Activated CD4-positive, alpha-beta T cell treated with anti-CD3 and anti-CD28 coated beads, Interleukin-2, Interleukin-6, amounts not matched to agents 100 ng/mL and 50 ng/mL, durations not matched to agents 16 hours and 8 hours (primary cell): ENCODE data around the gene DIS3L2.
"Not testable (repeated sequence)": the region's sequence is repeated elsewhere in the genome, so short reads cannot be mapped to it uniquely, and the experiment has no call there.

Source experiments
- DNase-seq: peaks from one replicate; pipeline ENCODE4 v3.0.0-alpha.2; 2020

The DIS3L2 gene

DNA sequence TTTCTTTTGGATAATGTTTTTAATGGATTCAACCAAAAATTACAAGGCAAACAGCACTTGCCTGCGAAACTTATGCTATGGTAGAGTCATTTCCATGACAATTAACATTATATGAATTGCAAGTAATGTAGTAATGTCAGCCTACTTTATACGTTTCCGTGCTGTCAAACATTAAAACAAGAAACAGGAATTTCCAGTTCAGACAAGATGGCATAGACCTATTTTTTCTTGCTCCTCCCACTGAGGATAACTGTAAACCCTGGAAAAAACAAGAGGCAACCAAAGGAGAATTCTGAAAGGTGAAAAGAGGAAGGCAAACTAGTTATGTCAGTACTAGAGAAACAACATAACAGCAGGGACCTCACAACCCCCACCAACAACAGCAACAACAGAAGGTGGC lies 170.7 kb downstream of the DIS3L2 start:
- DNase-seq = no peak

- DNase-seq = no peak
Observed at GRCh38 chr2:232133078-232133477, 171.6 kb downstream of the DIS3L2 start.

GRCh38 chr2:232134939-232135338 lies 173.4 kb downstream of the DIS3L2 start:
- no peak for DNase-seq

- DNase-seq = no peak
Observed at GRCh38 chr2:232137356-232138147, 176.0 kb downstream of the DIS3L2 start.

DNA sequence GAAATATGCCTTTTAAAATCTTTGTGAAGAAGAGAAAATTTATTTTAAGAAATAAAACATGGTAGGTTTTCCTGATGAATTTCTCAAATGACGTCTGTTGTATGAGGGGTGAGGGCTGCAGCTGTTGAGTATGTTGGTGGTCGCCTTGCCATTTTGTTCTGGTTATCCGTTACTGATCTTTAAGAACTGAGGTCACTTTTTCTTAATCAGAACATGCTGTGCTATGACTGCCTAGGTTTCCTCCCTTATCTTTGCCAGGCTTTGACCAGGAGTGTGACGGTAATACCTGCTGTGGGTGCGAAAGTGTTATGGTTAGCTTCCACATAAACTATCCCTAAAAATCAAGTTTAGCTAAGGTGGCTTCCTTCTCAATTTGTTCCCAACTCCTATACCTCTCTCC lies 176.9 kb downstream of the DIS3L2 start:
- no peak for DNase-seq

GRCh38 chr2:232139171-232139594 lies 177.7 kb downstream of the DIS3L2 start:
- DNase-seq = no peak

DNA sequence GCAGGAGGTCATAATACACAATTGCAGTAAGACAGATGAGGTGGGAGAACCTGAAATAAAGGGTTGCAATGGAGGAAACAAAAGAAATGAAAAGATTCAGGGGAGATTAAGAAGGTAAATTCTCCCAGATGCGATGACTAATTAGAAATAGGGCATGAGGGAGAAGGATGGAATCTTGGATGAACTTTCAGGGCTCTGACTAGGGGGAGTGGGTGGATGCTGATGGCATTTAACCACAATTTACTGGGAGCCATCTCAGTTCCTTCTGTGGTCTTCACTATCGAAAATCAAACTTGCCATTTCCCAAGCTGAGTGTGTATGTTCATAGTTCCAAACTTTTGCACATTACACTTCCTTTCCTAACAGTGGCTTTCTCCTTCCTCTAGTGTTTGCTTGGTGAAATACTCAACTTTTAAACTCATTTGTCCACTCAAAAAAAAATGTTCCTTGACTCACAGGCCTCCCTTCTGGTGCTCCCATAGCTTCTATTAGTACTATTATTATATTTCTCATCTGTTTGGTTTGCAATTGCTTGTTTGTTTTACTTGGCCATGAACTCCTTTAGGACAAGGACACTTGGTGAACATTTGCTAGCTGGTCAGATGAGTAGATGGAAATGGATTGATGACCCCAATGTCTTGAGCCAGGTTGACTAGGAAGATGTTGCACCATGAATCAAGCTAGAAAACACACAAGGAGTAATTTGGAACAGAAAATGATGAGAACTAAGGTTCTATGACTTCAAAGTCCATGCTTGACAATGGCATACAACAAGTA lies 178.5 kb downstream of the DIS3L2 start:
- no peak for DNase-seq

GRCh38 chr2:232141591-232141990 lies 180.1 kb downstream of the DIS3L2 start:
- DNase-seq = no peak

GRCh38 chr2:232142049-232142448 lies 180.5 kb downstream of the DIS3L2 start:
- peak; percentile 36 for DNase-seq

DNA sequence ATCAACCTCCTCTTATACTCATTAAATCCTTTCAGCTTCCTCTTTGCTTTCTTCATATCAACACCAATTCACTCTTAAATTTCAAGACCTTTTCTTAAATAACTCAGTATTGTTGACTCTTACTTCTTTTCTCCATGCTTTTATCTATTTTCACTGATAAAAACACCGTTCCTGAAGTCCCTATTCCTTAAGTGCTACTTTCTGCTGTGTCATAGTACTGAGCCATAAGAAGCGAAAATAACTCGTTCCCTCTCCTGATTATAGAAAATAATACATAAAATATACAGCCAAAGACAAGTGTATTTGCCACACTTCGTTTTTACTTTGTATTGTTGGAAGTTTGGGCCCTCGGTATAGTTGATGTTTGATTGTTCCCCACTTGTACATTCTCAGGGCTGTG lies 181.0 kb downstream of the DIS3L2 start:
- no peak for DNase-seq

DNA sequence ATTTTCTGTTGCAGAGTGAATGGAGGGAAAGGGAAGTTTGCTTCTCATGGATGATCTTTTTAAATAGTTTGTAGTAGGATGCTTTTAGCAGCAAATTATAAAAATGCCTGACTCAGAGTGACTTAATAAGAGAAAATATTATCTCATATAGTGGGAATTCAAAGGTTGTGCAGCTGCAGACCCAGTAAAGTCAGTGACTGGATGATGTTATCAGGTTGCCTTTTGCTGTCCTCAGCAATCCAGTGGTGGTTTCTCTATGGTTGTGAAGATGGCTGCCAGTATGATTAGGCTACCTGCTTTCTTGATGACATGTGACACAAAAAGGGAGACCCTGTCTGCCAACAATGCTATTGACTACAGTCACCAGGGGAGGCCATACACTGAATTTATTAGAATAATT lies 184.8 kb downstream of the DIS3L2 start:
- no peak for DNase-seq

GRCh38 chr2:232147440-232148077 lies 186.0 kb downstream of the DIS3L2 start:
- no peak for DNase-seq

- no peak for DNase-seq
Observed at GRCh38 chr2:232162187-232162586, 200.7 kb downstream of the DIS3L2 start.

DNA sequence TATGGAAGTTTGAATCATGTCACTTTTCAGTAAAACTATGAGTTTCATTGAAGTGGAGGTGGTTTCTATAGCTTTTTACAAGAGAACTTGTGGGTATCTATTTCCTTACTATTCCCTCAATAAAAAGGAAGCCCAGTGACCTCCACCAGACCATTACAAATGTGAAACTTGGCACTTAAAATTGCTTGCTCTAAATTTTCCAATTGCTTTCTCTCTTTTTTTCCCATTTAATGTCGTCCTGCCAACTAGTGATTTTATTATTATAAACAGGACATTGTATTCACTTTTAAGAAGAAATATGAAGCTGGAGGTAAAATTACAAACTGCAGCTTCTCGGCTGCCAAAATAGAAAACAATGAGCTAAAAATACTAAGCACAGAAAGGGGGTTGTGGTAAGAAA lies 208.9 kb downstream of the DIS3L2 start:
- DNase-seq = no peak

DNA sequence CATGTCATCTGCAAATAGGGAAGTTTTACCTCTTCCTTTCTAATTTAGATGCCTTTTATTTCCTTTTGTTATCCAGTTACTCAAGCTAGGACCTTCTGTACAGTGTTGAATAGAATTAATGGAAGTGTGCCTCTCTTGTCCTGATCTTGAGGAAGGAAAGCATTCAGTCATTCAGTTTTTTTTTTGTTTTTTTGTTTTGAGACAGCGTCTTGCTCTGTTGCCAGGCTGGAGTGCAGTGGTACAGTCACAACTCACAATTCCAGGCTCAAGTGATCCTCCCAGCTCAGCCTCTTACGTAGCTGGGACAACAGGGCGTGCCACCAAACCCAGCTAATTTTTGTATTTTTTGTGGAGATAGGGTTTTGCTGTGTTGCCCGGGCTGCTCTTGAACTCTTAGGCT lies 213.1 kb downstream of the DIS3L2 start:
- no peak for DNase-seq

DNA sequence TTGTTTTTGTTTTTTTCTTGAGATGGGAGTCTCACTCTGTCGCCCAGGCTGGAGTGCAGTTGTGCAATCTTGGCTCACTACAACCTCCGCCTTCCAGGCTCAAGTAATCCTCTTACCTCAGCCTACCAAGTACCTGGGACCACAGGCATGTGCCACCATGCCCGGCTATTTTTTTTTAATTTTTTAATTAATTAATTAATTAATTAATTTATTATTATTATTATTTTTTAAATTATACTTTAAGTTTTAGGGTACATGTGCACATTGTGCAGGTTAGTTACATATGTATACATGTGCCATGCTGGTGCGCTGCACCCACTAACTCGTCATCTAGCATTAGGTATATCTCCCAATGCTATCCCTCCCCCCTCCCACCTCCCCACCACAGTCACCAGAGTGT lies 215.1 kb downstream of the DIS3L2 start:
- DNase-seq = not testable (repeated sequence)

DNA sequence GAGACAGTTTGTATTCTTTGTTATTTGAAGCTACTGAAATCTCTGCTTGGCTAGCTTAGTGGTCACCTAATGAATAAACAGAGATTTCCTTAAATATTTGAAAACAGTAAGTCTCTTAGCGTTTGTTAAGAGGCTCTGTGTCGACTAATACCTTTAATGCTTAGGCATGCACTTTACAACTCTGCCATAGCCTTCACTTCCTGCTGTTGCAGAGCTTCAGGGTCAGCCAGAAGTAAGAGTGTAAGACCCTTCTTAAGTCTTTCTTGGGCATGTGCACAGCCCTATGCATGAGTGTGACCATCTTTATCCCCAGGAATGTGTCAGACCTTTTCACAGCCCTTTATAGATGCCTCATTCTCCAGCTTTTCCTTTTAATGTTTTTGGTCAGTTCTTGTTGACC lies 221.8 kb downstream of the DIS3L2 start:
- DNase-seq = no peak

DNA sequence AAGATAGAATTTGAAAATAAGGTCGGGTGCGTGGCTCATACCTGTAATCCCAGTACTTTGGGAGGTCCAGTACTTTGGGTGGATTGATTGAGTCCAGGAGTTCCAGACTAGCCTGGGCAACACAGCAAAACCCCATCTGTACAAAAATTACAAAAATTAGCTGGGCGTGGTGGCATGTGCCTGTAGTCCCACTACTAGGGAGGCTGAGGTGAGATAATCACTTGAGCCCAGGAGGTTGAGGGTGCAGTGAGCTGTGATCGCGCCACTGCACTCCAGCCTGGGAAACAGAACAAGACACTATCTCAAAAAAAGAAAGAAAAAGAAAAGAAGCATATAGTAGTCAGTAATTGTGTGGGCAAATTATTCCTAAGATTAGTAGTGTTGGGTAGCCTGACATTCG lies 222.8 kb downstream of the DIS3L2 start:
- DNase-seq = no peak

DNA sequence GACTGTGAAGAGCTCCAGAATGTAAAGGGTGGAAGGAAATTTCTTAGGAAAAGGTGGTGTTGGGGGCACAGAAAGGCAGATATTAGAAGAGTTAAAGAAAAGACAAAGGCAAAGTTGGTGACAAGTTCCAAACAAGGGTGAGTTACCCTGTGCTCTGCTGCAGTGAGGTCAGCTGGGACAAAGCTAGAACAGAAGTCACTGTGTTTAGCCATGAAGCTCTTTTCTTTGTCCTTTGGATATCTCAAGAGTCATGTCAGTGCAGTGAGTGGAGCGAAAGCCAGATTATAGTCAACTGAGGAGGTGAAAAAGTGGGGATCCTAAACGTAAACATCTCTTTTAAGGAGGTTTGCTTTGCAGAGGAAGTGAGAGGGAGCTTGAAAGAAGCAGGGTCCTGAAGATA lies 229.3 kb downstream of the DIS3L2 start:
- DNase-seq = no peak

DNA sequence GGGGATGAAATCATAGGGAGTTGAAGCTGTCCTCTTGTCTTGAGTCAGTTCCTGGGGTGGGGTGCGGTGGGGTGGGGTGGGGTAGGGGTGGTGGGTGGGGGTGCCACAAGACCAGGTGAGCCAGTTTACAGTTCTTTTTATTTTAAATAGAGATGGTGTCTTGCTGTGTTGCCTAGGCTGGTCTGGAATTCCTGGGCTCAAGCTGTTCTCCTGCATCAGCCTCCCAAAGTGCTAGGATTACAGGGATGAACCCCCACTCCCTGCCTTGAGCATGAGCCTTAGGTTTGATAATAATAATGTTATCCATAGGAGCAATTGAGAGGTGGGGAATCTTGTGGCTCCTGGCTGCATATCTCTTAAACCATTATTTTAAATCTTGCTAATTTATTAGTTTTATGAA lies 234.0 kb downstream of the DIS3L2 start:
- DNase-seq = no peak

GRCh38 chr2:232196802-232197201 lies 235.3 kb downstream of the DIS3L2 start:
- DNase-seq = no peak

- no peak for DNase-seq
Observed at GRCh38 chr2:232200195-232200594, 238.7 kb downstream of the DIS3L2 start.

DNA sequence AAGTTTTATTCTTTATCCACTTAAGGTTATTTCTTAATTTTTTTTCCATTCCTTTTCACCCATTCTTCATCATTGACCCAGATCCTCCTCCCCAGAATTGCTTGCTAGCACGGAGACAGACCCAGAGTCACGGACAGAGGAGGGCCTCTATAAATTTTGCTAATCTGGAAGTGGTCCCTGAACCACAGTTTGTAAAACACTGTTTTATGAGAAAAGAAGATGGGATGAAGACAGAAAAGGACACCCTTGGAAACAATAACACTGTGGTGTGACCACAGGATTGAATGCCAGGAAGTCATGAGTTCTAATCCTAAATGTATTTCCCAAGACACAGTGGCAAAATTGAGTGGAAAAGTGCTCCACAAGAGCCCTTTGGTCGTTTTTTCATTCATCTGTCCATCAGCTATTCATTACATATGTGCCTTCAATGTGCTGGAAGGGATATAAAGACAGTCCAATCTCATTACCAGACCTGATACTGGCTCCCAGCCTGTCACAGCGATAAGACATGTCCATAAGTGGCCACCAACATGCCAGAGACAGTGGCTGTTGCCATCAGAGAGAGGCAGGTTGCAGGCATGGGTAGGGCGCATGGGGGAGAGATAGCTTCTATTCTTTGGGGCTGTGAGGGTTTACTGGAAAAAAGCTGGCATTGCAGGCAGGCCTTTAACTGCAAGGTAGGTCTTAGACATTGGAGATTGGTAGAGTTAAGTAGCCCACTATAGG lies 241.8 kb downstream of the DIS3L2 start:
- DNase-seq = no peak
